ENCODE results near the gene SIN3B. TPM values are rescaled to one million over a fixed set of nuclear protein-coding genes. Genes with fewer than 3 reads are reported as not detected.

Gene SIN3B
- total RNA-seq, 1 donor from 2014 or later, result 59.9 TPM

DNA sequence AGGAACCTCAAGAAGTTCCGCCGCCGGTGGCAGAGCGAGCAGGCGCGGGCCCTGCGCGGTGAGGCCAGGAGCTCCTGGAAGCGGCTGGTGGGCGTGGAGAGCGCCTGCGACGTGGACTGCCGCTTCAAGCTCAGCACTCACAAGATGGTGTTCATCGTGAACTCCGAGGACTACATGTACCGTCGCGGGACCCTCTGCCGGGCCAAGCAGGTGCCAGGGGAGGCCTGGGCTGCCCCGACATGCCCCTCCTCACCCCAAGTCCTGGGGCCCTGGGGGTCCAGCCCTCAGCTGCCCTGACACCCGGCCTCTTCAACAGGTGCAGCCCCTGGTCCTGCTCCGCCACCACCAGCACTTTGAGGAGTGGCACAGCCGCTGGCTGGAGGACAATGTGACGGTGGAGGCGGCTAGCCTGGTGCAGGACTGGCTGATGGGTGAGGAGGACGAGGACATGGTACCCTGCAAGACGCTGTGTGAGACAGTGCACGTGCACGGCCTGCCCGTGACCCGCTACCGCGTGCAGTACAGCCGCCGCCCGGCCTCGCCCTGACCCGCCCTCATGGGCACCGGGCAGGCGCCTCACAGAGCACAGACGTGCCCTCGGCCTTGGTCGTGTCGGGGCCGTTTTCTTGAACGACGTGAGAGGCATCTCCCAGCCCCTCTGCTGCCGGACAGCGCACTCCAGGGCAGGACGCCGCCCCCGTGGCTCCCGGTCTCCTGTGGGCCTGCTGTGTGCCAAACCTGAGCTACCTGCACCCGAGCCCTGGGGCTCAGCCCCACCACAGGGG is 49.2 kb downstream of the SIN3B start:
- no peak for DNase-seq (ENCODE audit: low read depth, low spot score)
- Mint-ChIP-seq H3K9me3 (peaks cover 7% of the 10 kb centered on the region), H3K4me1 (no peaks in the 10 kb centered on the region), H3K27ac (ENCODE audit: unreplicated experiment) (no peak overlapping the region), H3K36me3 (ENCODE audit: low read depth) (peaks cover 21% of the 10 kb centered on the region), H3K4me3 (no peak overlapping the region), H3K27me3 (ENCODE audit: low read depth) (no peaks in the 10 kb centered on the region)
- TF ChIP-seq, protein P1, sequence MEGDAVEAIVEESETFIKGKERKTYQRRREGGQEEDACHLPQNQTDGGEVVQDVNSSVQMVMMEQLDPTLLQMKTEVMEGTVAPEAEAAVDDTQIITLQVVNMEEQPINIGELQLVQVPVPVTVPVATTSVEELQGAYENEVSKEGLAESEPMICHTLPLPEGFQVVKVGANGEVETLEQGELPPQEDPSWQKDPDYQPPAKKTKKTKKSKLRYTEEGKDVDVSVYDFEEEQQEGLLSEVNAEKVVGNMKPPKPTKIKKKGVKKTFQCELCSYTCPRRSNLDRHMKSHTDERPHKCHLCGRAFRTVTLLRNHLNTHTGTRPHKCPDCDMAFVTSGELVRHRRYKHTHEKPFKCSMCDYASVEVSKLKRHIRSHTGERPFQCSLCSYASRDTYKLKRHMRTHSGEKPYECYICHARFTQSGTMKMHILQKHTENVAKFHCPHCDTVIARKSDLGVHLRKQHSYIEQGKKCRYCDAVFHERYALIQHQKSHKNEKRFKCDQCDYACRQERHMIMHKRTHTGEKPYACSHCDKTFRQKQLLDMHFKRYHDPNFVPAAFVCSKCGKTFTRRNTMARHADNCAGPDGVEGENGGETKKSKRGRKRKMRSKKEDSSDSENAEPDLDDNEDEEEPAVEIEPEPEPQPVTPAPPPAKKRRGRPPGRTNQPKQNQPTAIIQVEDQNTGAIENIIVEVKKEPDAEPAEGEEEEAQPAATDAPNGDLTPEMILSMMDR (conservative IDR thresholded peaks at IDR 0.05), result no peak

DNA sequence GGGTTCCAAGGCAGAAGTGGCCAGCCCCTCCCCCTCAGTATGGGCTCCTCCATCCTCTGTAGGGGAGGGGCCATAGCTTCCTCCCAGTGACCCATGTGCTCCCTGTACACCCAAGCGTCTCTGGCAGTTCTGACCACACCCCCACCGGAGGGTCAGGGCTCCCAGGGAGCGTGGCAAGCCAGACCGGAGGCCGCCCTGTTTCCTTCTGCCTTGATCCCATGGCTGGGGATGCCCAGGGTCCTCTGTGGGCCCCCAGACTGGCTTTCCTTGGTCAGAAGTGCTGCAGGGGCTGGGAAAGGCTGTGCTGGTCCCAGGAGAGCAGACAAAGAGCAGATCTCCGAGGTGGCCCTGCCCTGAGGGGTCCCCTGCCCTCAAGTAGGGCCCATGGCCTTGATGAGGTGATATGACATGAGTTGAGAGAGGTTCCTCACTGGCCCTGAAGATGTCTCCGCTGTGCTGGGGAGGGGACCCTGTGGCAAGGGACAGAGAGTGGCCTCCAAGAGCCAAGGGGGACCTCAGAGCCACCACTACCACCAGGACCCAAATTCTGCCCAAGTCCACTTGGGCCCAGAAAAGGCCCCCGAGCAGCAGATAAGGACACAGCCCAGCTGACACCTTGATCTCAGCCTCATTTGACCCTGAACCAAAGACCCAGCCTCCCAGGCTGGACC is 51.8 kb downstream of the SIN3B start:
- no peak for DNase-seq (ENCODE audit: low read depth, low spot score)
- no peaks in the 10 kb centered on the region for H3K27me3 Mint-ChIP-seq (ENCODE audit: low read depth)
- H3K4me1 Mint-ChIP-seq, result no peaks in the 10 kb centered on the region
- TF ChIP-seq, protein P1 (conservative IDR thresholded peaks at IDR 0.05), result no peak
- H3K9me3 Mint-ChIP-seq, result peaks cover 7% of the 10 kb centered on the region
- no peak overlapping the region for H3K27ac Mint-ChIP-seq (ENCODE audit: unreplicated experiment)
- no peak overlapping the region for H3K4me3 Mint-ChIP-seq
- peaks cover 13% of the 10 kb centered on the region for H3K36me3 Mint-ChIP-seq (ENCODE audit: low read depth)

DNA sequence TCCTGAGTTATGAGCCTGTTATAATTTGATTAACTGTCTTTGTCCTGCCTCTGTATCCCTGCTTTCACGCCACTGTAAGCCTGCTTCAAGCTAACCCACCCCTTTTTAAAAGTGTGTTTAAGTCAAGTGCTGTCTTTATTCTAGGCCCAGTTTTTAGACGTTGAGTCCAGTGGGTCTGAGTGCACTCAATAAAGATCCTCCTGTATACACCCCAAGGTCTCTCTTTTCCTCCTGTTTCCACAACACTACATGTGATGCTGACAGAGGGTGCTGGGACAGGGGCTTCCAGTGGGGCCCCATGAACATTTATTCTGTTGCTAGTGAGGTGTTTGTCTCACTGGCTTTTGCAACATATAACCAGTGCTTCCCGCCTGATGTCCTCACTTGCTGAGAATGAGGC is 52.9 kb downstream of the SIN3B start:
- Mint-ChIP-seq H3K27me3 (ENCODE audit: low read depth) (no peaks in the 10 kb centered on the region), H3K4me1 (no peaks in the 10 kb centered on the region), H3K9me3 (peaks cover 7% of the 10 kb centered on the region), H3K36me3 (ENCODE audit: low read depth) (peaks cover 13% of the 10 kb centered on the region), H3K27ac (ENCODE audit: unreplicated experiment) (no peak overlapping the region), H3K4me3 (no peak overlapping the region)
- no peak for DNase-seq (ENCODE audit: low read depth, low spot score)
- TF ChIP-seq, protein P1 (conservative IDR thresholded peaks at IDR 0.05), result no peak

DNA sequence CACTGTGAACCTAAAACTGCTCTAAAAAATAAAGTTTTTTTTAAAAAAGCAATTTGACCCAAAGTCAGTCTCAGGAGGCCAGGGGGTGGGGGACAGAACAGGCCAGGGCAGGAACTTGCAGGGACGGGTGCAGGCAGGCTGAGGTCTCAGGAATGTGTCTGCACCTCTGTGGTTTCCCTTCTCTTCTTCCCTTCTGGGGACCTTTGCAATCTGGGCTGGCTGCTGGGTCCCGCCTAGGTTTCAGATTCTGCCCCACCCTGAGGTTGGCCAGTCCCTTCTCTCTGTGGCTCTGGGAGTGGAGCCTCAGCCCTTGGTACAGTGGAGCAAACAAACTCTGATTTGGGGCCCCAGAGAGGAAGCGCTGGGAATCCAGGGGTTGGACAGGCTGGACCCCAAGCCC is 54.3 kb downstream of the SIN3B start:
- no peak for DNase-seq (ENCODE audit: low read depth, low spot score)
- TF ChIP-seq, protein P1 (conservative IDR thresholded peaks at IDR 0.05), result no peak
- Mint-ChIP-seq H3K9me3 (peaks cover 7% of the 10 kb centered on the region), H3K4me1 (no peaks in the 10 kb centered on the region), H3K4me3 (no peak overlapping the region), H3K36me3 (ENCODE audit: low read depth) (peaks cover 13% of the 10 kb centered on the region), H3K27me3 (ENCODE audit: low read depth) (no peaks in the 10 kb centered on the region), H3K27ac (ENCODE audit: unreplicated experiment) (no peak overlapping the region)

DNA sequence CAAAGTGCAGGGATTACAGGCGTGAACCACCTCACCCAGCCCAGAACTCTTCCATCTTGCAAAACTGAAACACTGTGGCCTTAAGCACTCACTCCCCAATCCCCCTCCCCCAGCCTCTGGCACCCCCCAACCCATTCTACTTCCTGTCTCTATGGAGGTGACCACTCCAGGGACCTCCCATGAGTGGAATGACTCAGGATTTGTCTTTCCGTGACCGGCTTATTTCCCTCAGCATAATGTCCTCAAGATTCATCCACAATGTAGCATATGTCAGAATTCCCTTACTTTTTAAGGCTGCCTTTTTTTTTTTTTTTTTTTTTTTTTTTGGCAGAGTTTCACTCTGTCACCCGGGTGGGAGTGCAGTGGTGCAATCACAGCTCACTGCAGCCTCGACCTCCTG is 56.0 kb downstream of the SIN3B start:
- peaks cover 7% of the 10 kb centered on the region for H3K9me3 Mint-ChIP-seq
- H3K4me3 Mint-ChIP-seq, result no peak overlapping the region
- H3K36me3 Mint-ChIP-seq (ENCODE audit: low read depth), result peaks cover 12% of the 10 kb centered on the region
- DNase-seq (ENCODE audit: low read depth, low spot score), result no peak
- TF ChIP-seq, protein P1 (conservative IDR thresholded peaks at IDR 0.05), result no peak
- no peaks in the 10 kb centered on the region for H3K27me3 Mint-ChIP-seq (ENCODE audit: low read depth)
- H3K4me1 Mint-ChIP-seq, result no peaks in the 10 kb centered on the region
- no peak overlapping the region for H3K27ac Mint-ChIP-seq (ENCODE audit: unreplicated experiment)

All from neural crest cell (in vitro differentiated cells).